Activated CD8-positive, alpha-beta T cell treated with anti-CD3 and anti-CD28 coated beads for 36 hours (primary cell): Measurements from ENCODE around the gene TAS2R41. TPM values are rescaled to one million over a fixed set of nuclear protein-coding genes. Genes with fewer than 3 reads are reported as not detected.

Experiments
- ATAC-seq: fragments of 200-7000 bp; cut with Tn5 transposase; one replicate; pipeline ENCODE4 v1.10.0; 2021; ENCODE audit warnings: mild to moderate bottlenecking, moderate library complexity
- CTCF ChIA-PET: fragments of 350-600 bp; sonication (Branson Sonifier 250); formaldehyde crosslinking; loops from one replicate; lab custom pipeline; 2021; ENCODE audit warnings: antibody characterized with exemption; lab: Charles Lee
- POLR2A ChIA-PET: fragments of 350-600 bp; sonication (Branson Sonifier 250); formaldehyde crosslinking; loops from one replicate; lab custom pipeline; 2021; ENCODE audit warnings: antibody characterized with exemption; lab: Charles Lee
- DNase-seq: peaks from one replicate; pipeline ENCODE4 v3.0.0-alpha.2; 2020
- H3K27ac Mint-ChIP-seq: one replicate; pipeline ENCODE4 v1.8.0; 2021; ENCODE audit warnings: mild to moderate bottlenecking, mixed read lengths
- H3K27me3 Mint-ChIP-seq: one replicate; pipeline ENCODE4 v1.8.0; 2021; ENCODE audit warnings: mixed read lengths
- H3K36me3 Mint-ChIP-seq: one replicate; pipeline ENCODE4 v1.8.0; 2021; ENCODE audit warnings: low read depth, mixed read lengths
- H3K4me1 Mint-ChIP-seq: one replicate; pipeline ENCODE4 v1.8.0; 2021; ENCODE audit warnings: low read depth, mixed read lengths
- H3K4me3 Mint-ChIP-seq: one replicate; pipeline ENCODE4 v1.8.0; 2021; ENCODE audit warnings: mild to moderate bottlenecking, moderate library complexity, mixed read lengths
- H3K9me3 Mint-ChIP-seq: one replicate; pipeline ENCODE4 v1.8.0; 2021; ENCODE audit warnings: mixed read lengths
- intact Hi-C: fragments of 100-400 bp; cut with micrococcal nuclease; formaldehyde crosslinking; loops from one replicate; pipeline ENCODE4 v1.10.0; 2022
- total RNA-seq, 2 experiments: library from RNA; stranded (reverse); gene quantifications; one replicate each; pipeline ENCODE4 v1.2.3, GENCODE V29; 2021
- TF ChIP-seq, protein P1 (sequence below): fragments of 200-600 bp; IDR thresholded peaks from one replicate; pipeline ENCODE4 v1.8.0; 2022; ENCODE audit warnings: antibody characterized with exemption, mild to moderate bottlenecking

The TAS2R41 gene
- total RNA-seq, 2 experiments from 2014 or later, result not detected

GRCh38 chr7:143499743-143500348 is 22.2 kb downstream of the TAS2R41 start:
- no peak overlapping the region for H3K4me3 Mint-ChIP-seq
- ChIA-PET POLR2A (no interaction called here), CTCF (interaction anchor here (0.8 to 1.4 kb wide), 3 partner anchors 8 to 30 kb away, joined by 3 read pairs; no protein-coding TSS in a partner anchor)
- DNase-seq (no peak), ATAC-seq (no peak)
- no peaks in the 10 kb centered on the region for H3K27me3 Mint-ChIP-seq
- no peaks in the 10 kb centered on the region for H3K9me3 Mint-ChIP-seq
- no peak overlapping the region for H3K27ac Mint-ChIP-seq
- H3K4me1 Mint-ChIP-seq, result no peaks in the 10 kb centered on the region
- H3K36me3 Mint-ChIP-seq, result no peaks in the 10 kb centered on the region
- TF ChIP-seq, protein P1, sequence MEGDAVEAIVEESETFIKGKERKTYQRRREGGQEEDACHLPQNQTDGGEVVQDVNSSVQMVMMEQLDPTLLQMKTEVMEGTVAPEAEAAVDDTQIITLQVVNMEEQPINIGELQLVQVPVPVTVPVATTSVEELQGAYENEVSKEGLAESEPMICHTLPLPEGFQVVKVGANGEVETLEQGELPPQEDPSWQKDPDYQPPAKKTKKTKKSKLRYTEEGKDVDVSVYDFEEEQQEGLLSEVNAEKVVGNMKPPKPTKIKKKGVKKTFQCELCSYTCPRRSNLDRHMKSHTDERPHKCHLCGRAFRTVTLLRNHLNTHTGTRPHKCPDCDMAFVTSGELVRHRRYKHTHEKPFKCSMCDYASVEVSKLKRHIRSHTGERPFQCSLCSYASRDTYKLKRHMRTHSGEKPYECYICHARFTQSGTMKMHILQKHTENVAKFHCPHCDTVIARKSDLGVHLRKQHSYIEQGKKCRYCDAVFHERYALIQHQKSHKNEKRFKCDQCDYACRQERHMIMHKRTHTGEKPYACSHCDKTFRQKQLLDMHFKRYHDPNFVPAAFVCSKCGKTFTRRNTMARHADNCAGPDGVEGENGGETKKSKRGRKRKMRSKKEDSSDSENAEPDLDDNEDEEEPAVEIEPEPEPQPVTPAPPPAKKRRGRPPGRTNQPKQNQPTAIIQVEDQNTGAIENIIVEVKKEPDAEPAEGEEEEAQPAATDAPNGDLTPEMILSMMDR, result no peak
- intact Hi-C loops, result no loop called here

DNA sequence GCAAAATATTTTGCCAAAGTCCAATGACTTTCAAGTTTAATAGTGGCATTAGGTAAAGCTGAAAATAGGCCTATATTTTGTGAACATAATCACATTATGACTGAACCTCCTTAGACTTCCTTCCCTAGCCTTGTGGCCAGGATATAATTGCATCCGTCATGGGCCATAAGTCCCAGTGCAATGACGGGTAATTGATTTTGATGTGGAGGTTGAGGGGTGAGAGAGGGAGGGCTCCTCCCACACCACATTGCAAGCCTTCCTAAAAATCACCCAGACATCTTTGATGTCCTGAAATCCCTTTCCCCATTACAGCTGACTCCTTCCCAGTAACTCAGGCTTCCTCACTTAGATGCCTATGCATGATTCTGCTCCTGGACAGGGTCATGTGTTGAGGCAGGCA is 25.6 kb downstream of the TAS2R41 start:
- H3K4me3 Mint-ChIP-seq, result no peak overlapping the region
- peaks cover 4% of the 10 kb centered on the region for H3K36me3 Mint-ChIP-seq
- POLR2A ChIA-PET, result no interaction called here
- ATAC-seq, result no peak
- CTCF ChIA-PET, result interaction anchor here (1.3 kb wide), 1 partner anchor 86 kb away, joined by 4 read pairs; no protein-coding TSS in a partner anchor
- no peaks in the 10 kb centered on the region for H3K27me3 Mint-ChIP-seq
- H3K9me3 Mint-ChIP-seq, result peaks cover 11% of the 10 kb centered on the region
- TF ChIP-seq, protein P1, result no peak
- H3K4me1 Mint-ChIP-seq, result peaks cover 7% of the 10 kb centered on the region
- intact Hi-C loops, result no loop called here
- DNase-seq, result no peak
- no peak overlapping the region for H3K27ac Mint-ChIP-seq

GRCh38 chr7:143504215-143504936 is 26.7 kb downstream of the TAS2R41 start:
- TF ChIP-seq, protein P1, result no peak
- Mint-ChIP-seq H3K27me3 (no peaks in the 10 kb centered on the region), H3K27ac (no peak overlapping the region), H3K36me3 (peaks cover 4% of the 10 kb centered on the region), H3K9me3 (peaks cover 11% of the 10 kb centered on the region), H3K4me1 (peaks cover 7% of the 10 kb centered on the region), H3K4me3 (no peak overlapping the region)
- no peak for DNase-seq
- POLR2A ChIA-PET, result interaction anchor here (1.3 kb wide), 1 partner anchor 10 kb away, joined by 3 read pairs; no protein-coding TSS in a partner anchor
- ATAC-seq, result no peak
- intact Hi-C loops, result no loop called here
- CTCF ChIA-PET, result interaction anchor here (1.2 to 2.2 kb wide), 4 partner anchors 15 to 264 kb away, joined by 3 to 6 read pairs (median 4); no protein-coding TSS in a partner anchor

DNA sequence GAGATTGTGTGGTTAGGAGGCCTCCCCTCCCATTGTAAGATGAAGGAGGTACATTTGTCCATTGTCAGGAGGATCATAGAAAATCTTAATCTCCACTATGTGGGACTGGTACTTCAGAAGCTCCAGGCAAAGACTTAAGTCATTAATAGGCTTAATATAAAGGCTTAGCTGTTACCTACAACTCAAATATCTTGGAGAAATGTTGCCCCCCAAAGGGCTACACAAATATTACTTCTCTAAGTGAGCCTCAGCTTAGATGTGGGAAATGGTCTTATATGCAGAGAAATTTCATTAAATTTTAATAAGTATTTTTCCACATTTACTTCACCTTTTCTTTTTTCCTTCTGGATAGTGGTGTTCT is 27.2 kb downstream of the TAS2R41 start:
- POLR2A ChIA-PET, result interaction anchor here (1.3 kb wide), 1 partner anchor 10 kb away, joined by 3 read pairs; no protein-coding TSS in a partner anchor
- ATAC-seq, result no peak
- intact Hi-C loops, result no loop called here

More for the DNA sequence above, 27.2 kb downstream of the TAS2R41 start:
- CTCF ChIA-PET, result interaction anchor here (1.2 to 2.2 kb wide), 3 partner anchors 15 to 264 kb away, joined by 3 to 6 read pairs (median 3); no protein-coding TSS in a partner anchor
- peaks cover 7% of the 10 kb centered on the region for H3K4me1 Mint-ChIP-seq
- DNase-seq, result no peak
- no peak overlapping the region for H3K4me3 Mint-ChIP-seq
- peaks cover 4% of the 10 kb centered on the region for H3K36me3 Mint-ChIP-seq
- H3K27ac Mint-ChIP-seq, result no peak overlapping the region
- TF ChIP-seq, protein P1, result no peak
- no peaks in the 10 kb centered on the region for H3K27me3 Mint-ChIP-seq
- H3K9me3 Mint-ChIP-seq, result peaks cover 11% of the 10 kb centered on the region
